HEK293 (cell line): ENCODE measurements around the gene FKBP5.

ENCODE experiments used
- CTCF ChIA-PET: fragments of 350-600 bp; formaldehyde crosslinking; extraction: SDS; loops from one replicate; lab custom pipeline; 2021; ENCODE audit warnings: antibody characterized with exemption; lab: Yijun Ruan, JAX
- POLR2A ChIA-PET: fragments of 300-600 bp; formaldehyde crosslinking; extraction: SDS; loops from one replicate; lab custom pipeline; 2020; ENCODE audit warnings: antibody characterized with exemption, inconsistent platforms; lab: Yijun Ruan, JAX
- H3K27ac ChIP-seq: fragments of 200-500 bp; sonication (Bioruptor generic); 2 replicates; pipeline ENCODE4 v1.5.1; 2014; ENCODE audit warnings: low read depth, low read length, control low read depth, inconsistent platforms; ENCODE audit errors: extremely low read depth
- H3K36me3 ChIP-seq, 2 experiments: fragments of 200-500 bp in 1 of 2; sonication (Bioruptor generic) in 1 of 2; 1 replicate in 1 of 2; 2 replicates in 1 of 2; pipeline ENCODE4 v1.5.1; 2014 to 2017; ENCODE audit warnings: inconsistent platforms in 2 of 2, low read length in 2 of 2; ENCODE audit not compliant: control insufficient read depth in 2 of 2, insufficient read depth in 1 of 2
- H3K4me1 ChIP-seq: fragments of 200-500 bp; sonication (Bioruptor generic); 2 replicates; pipeline ENCODE4 v1.5.1; 2014; ENCODE audit warnings: mild to moderate bottlenecking, low read length, inconsistent platforms; ENCODE audit not compliant: control insufficient read depth, insufficient read depth
- H3K4me3 ChIP-seq: 2 replicates; pipeline ENCODE4 v1.5.1; 2011; ENCODE audit warnings: low read depth, mild to moderate bottlenecking, control low read depth, low read length, moderate library complexity
- H3K9me3 ChIP-seq: fragments of 200-500 bp; sonication (Bioruptor generic); 2 replicates; pipeline ENCODE4 v1.5.1; 2014; ENCODE audit warnings: low read depth, low read length, inconsistent platforms; ENCODE audit not compliant: control insufficient read depth, insufficient read depth
- HOXC10 ChIP-seq: sonication (generic); formaldehyde crosslinking; IDR thresholded peaks from 2 replicates; pipeline ENCODE4 v1.8.1; 2023; ENCODE audit warnings: mild to moderate bottlenecking, missing genetic modification reagents
- SP7 ChIP-seq: fragments of 450-650 bp; formaldehyde crosslinking; IDR thresholded peaks from 2 replicates; pipeline ENCODE4 v1.5.1; 2016; ENCODE audit warnings: missing biosample characterization, missing genetic modification characterization
- TCF7L2 ChIP-seq: IDR thresholded peaks from 2 replicates; pipeline ENCODE4 v1.6.1; 2011; ENCODE audit warnings: low read depth, mild to moderate bottlenecking, inconsistent platforms, low read length, moderate library complexity, borderline replicate concordance
- ZBTB8A ChIP-seq: fragments of 450-650 bp; formaldehyde crosslinking; IDR thresholded peaks from 2 replicates; pipeline ENCODE4 v1.5.1; 2016; ENCODE audit warnings: missing biosample characterization, missing genetic modification characterization
- ZNF214 ChIP-seq: fragments of 450-650 bp; formaldehyde crosslinking; IDR thresholded peaks from 2 replicates; pipeline ENCODE4 v1.5.1; 2017; ENCODE audit warnings: missing biosample characterization, mild to moderate bottlenecking, missing genetic modification characterization, borderline replicate concordance
- ZNF404 ChIP-seq: fragments of 450-650 bp; formaldehyde crosslinking; IDR thresholded peaks from 2 replicates; pipeline ENCODE4 v1.5.1; 2017; ENCODE audit warnings: missing biosample characterization, missing genetic modification characterization
- ZNF521 ChIP-seq: fragments of 450-650 bp; formaldehyde crosslinking; IDR thresholded peaks from 2 replicates; pipeline ENCODE4 v1.5.1; 2017; ENCODE audit warnings: missing biosample characterization, mild to moderate bottlenecking, missing genetic modification characterization
- ZNF549 ChIP-seq: fragments of 450-650 bp; IDR thresholded peaks from 2 replicates; pipeline ENCODE4 v1.5.1; 2018; ENCODE audit warnings: missing biosample characterization, missing genetic modification characterization, mild to moderate bottlenecking, inconsistent platforms, moderate library complexity
- ZNF654 ChIP-seq: fragments of 450-650 bp; formaldehyde crosslinking; IDR thresholded peaks from 2 replicates; pipeline ENCODE4 v1.5.1; 2016; ENCODE audit warnings: low read depth, missing biosample characterization, missing genetic modification characterization
- TF ChIP-seq, protein P1 (sequence below): fragments of 450-650 bp; formaldehyde crosslinking; IDR thresholded peaks from 2 replicates; pipeline ENCODE4 v1.5.1; 2017; ENCODE audit warnings: missing biosample characterization, missing genetic modification characterization
- TF ChIP-seq, protein P2 (sequence below): fragments of 450-650 bp; formaldehyde crosslinking; conservative IDR thresholded peaks from 2 replicates; pipeline ENCODE4 v1.5.1; 2016; ENCODE audit warnings: low read depth, missing biosample characterization, missing genetic modification characterization
- TF ChIP-seq, protein P3 (sequence below): fragments of 450-650 bp; formaldehyde crosslinking; IDR thresholded peaks from 2 replicates; pipeline ENCODE4 v1.5.1; 2016; ENCODE audit warnings: missing biosample characterization, missing genetic modification characterization, borderline replicate concordance

Gene FKBP5

DNA sequence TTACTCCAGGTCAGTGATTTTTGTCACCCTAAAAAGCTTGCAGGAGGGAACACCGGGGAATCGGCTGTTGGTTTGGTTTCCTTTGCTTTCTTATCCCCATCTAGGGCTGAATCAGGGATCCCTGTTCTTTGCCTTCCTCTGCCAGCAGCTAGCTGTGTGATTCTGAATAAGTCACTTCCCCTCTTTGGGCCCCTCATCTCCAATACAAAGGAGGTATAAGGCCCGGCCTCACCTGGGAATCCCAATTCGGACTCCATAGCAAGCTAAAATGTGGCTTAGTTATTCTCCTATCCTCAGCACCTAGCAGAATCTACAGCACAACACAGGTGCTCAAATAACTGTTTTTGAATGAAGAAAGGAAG is 29.6 kb upstream of the FKBP5 start:
- Histone ChIP-seq H3K36me3 (no peaks in the 10 kb centered on the region), H3K27ac (no peak overlapping the region), H3K9me3 (no peaks in the 10 kb centered on the region), H3K4me3 (no peak overlapping the region), H3K4me1 (0 out of 2 replicates have a peak, but pooled peaks cover 5% of the 10 kb centered on the region)
- CTCF ChIA-PET: interaction anchor here (0.7 to 0.8 kb wide), 2 partner anchors 9 to 17 kb away, joined by 3 to 4 read pairs; no protein-coding TSS in a partner anchor
- POLR2A ChIA-PET: interaction anchor here (1.9 kb wide), 1 partner anchor 9 kb away, joined by 7 read pairs; no protein-coding TSS in a partner anchor
- TF ChIP-seq ZNF214 (tag by site-specific recombination) (no peak), TCF7L2 (no peak), ZNF521 (tag by site-specific recombination) (no peak), HOXC10 (CRISPR knock-in tag) (no peak), SP7 (tag by site-specific recombination) (no peak), ZNF404 (tag by site-specific recombination) (no peak), ZNF549 (tag by site-specific recombination) (no peak), ZNF654 (tag by site-specific recombination) (no peak), ZBTB8A (tag by site-specific recombination) (no peak)
- TF ChIP-seq, protein P1, sequence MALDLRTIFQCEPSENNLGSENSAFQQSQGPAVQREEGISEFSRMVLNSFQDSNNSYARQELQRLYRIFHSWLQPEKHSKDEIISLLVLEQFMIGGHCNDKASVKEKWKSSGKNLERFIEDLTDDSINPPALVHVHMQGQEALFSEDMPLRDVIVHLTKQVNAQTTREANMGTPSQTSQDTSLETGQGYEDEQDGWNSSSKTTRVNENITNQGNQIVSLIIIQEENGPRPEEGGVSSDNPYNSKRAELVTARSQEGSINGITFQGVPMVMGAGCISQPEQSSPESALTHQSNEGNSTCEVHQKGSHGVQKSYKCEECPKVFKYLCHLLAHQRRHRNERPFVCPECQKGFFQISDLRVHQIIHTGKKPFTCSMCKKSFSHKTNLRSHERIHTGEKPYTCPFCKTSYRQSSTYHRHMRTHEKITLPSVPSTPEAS (tag by site-specific recombination): no peak
- TF ChIP-seq, protein P2, sequence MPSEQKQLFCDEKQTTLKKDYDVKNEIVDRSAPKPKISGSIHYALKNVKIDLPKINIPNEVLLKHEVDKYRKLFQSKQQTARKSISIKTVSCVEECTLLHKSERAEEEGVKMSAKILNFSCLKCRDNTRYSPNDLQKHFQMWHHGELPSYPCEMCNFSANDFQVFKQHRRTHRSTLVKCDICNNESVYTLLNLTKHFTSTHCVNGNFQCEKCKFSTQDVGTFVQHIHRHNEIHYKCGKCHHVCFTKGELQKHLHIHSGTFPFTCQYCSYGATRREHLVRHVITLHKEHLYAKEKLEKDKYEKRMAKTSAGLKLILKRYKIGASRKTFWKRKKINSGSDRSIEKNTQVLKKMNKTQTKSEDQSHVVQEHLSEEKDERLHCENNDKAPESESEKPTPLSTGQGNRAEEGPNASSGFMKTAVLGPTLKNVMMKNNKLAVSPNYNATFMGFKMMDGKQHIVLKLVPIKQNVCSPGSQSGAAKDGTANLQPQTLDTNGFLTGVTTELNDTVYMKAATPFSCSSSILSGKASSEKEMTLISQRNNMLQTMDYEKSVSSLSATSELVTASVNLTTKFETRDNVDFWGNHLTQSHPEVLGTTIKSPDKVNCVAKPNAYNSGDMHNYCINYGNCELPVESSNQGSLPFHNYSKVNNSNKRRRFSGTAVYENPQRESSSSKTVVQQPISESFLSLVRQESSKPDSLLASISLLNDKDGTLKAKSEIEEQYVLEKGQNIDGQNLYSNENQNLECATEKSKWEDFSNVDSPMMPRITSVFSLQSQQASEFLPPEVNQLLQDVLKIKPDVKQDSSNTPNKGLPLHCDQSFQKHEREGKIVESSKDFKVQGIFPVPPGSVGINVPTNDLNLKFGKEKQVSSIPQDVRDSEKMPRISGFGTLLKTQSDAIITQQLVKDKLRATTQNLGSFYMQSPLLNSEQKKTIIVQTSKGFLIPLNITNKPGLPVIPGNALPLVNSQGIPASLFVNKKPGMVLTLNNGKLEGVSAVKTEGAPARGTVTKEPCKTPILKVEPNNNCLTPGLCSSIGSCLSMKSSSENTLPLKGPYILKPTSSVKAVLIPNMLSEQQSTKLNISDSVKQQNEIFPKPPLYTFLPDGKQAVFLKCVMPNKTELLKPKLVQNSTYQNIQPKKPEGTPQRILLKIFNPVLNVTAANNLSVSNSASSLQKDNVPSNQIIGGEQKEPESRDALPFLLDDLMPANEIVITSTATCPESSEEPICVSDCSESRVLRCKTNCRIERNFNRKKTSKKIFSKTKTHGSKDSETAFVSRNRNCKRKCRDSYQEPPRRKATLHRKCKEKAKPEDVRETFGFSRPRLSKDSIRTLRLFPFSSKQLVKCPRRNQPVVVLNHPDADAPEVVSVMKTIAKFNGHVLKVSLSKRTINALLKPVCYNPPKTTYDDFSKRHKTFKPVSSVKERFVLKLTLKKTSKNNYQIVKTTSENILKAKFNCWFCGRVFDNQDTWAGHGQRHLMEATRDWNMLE (tag by site-specific recombination): no peak
- TF ChIP-seq, protein P3, sequence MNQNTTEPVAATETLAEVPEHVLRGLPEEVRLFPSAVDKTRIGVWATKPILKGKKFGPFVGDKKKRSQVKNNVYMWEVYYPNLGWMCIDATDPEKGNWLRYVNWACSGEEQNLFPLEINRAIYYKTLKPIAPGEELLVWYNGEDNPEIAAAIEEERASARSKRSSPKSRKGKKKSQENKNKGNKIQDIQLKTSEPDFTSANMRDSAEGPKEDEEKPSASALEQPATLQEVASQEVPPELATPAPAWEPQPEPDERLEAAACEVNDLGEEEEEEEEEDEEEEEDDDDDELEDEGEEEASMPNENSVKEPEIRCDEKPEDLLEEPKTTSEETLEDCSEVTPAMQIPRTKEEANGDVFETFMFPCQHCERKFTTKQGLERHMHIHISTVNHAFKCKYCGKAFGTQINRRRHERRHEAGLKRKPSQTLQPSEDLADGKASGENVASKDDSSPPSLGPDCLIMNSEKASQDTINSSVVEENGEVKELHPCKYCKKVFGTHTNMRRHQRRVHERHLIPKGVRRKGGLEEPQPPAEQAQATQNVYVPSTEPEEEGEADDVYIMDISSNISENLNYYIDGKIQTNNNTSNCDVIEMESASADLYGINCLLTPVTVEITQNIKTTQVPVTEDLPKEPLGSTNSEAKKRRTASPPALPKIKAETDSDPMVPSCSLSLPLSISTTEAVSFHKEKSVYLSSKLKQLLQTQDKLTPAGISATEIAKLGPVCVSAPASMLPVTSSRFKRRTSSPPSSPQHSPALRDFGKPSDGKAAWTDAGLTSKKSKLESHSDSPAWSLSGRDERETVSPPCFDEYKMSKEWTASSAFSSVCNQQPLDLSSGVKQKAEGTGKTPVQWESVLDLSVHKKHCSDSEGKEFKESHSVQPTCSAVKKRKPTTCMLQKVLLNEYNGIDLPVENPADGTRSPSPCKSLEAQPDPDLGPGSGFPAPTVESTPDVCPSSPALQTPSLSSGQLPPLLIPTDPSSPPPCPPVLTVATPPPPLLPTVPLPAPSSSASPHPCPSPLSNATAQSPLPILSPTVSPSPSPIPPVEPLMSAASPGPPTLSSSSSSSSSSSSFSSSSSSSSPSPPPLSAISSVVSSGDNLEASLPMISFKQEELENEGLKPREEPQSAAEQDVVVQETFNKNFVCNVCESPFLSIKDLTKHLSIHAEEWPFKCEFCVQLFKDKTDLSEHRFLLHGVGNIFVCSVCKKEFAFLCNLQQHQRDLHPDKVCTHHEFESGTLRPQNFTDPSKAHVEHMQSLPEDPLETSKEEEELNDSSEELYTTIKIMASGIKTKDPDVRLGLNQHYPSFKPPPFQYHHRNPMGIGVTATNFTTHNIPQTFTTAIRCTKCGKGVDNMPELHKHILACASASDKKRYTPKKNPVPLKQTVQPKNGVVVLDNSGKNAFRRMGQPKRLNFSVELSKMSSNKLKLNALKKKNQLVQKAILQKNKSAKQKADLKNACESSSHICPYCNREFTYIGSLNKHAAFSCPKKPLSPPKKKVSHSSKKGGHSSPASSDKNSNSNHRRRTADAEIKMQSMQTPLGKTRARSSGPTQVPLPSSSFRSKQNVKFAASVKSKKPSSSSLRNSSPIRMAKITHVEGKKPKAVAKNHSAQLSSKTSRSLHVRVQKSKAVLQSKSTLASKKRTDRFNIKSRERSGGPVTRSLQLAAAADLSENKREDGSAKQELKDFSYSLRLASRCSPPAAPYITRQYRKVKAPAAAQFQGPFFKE (tag by site-specific recombination): no peak
